Activated CD4-positive, alpha-beta T cell treated with anti-CD3 and anti-CD28 coated beads for 36 hours (primary cell): ENCODE results near the gene IPO11. TPM values are rescaled to one million over a fixed set of nuclear protein-coding genes. Genes with fewer than 3 reads are reported as not detected.

Experiments
- ATAC-seq: fragments of 200-7000 bp; cut with Tn5 transposase; one replicate; pipeline ENCODE4 v1.10.0; 2021; ENCODE audit warnings: mild to moderate bottlenecking, moderate library complexity
- CTCF ChIA-PET: fragments of 350-600 bp; sonication (Branson Sonifier 250); formaldehyde crosslinking; loops from one replicate; lab custom pipeline; 2021; ENCODE audit warnings: antibody characterized with exemption; lab: Charles Lee
- POLR2A ChIA-PET: fragments of 350-600 bp; sonication (Branson Sonifier 250); formaldehyde crosslinking; loops from one replicate; lab custom pipeline; 2021; ENCODE audit warnings: antibody characterized with exemption, inconsistent platforms; lab: Charles Lee
- DNase-seq: peaks from one replicate; pipeline ENCODE4 v3.0.0-alpha.2; 2020
- H3K27ac Mint-ChIP-seq: one replicate; pipeline ENCODE4 v1.8.0; 2021; ENCODE audit warnings: mixed read lengths
- H3K27me3 Mint-ChIP-seq: one replicate; pipeline ENCODE4 v1.8.0; 2021; ENCODE audit warnings: mixed read lengths
- H3K36me3 Mint-ChIP-seq: one replicate; pipeline ENCODE4 v1.8.0; 2021; ENCODE audit warnings: low read depth, mixed read lengths
- H3K4me1 Mint-ChIP-seq: one replicate; pipeline ENCODE4 v1.8.0; 2021; ENCODE audit warnings: mixed read lengths
- H3K4me3 Mint-ChIP-seq: one replicate; pipeline ENCODE4 v1.8.0; 2021; ENCODE audit warnings: mild to moderate bottlenecking, moderate library complexity, mixed read lengths
- H3K9me3 Mint-ChIP-seq: one replicate; pipeline ENCODE4 v1.8.0; 2021; ENCODE audit warnings: low read depth, mixed read lengths
- intact Hi-C, 2 experiments: fragments of 100-400 bp; cut with DNase I in 1 of 2; cut with micrococcal nuclease in 1 of 2; formaldehyde crosslinking; loops; one replicate each; pipeline versions ENCODE4 v1.14.2 to v1.15.1; 2022 to 2024; cut with DNase I, micrococcal nuclease
- total RNA-seq, 2 experiments: library from RNA; stranded (reverse); gene quantifications; one replicate each; pipeline ENCODE4 v1.2.3, GENCODE V29; 2021

Gene IPO11
- total RNA-seq, 2 experiments from 2014 or later = 57.2 to 69.9 TPM

DNA sequence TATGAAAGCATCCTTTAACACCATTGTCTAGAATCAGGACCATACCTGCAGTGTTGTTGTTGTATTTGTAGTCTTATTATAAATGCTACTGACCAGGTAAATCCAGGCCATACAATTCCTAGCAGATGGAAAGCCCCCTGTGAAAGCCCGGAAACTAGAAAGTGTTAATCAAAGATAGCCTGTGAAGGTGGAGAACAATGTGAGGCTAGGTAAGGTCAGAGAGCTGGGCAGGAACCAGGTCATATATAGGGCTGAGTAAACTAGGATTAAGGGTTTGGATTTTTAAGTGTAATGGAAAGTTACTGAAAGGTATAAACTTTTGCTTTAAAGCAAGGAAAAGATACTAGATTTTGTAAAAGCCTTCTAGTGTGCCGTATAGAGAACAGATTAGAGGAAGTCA is 172.7 kb downstream of the IPO11 start:
- CTCF ChIA-PET = interaction anchor here (0.9 kb wide), 1 partner anchor 15 kb away, joined by 3 read pairs; no protein-coding TSS in a partner anchor

DNA sequence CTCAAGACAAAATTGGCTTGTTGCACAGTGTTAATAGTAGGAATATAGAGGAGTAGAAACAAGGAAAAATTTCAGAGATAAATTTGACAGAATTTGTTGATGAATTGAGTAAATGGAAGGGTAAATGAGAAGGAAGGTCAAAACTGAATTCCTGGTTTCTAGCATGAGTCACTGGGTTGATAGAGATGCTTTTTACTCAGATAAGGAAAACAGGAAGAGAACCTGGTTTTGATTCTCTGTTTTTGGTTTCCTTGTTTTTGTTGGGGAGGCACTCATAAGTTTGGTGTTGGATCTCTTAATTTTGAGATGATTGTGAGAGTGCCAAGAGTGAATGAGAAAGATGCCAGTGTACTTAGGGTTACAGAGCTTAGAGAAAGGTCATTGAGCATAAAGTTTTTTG is 173.2 kb downstream of the IPO11 start:
- Mint-ChIP-seq H3K36me3 (peaks cover 22% of the 10 kb centered on the region), H3K27ac (no peak overlapping the region), H3K4me3 (no peak overlapping the region), H3K27me3 (no peaks in the 10 kb centered on the region), H3K4me1 (peaks cover 31% of the 10 kb centered on the region), H3K9me3 (no peaks in the 10 kb centered on the region)
- ChIA-PET CTCF (interaction anchor here (0.9 to 1.0 kb wide), 2 partner anchors 16 to 125 kb away, joined by 3 to 4 read pairs; no protein-coding TSS in a partner anchor), POLR2A (no interaction called here)
- no peak for ATAC-seq
- no peak for DNase-seq
- intact Hi-C loops = no loop called here

More for the DNA sequence above, 172.7 kb downstream of the IPO11 start:
- ATAC-seq (no peak), DNase-seq (no peak)
- POLR2A ChIA-PET = no interaction called here
- Mint-ChIP-seq H3K4me1 (peaks cover 35% of the 10 kb centered on the region), H3K4me3 (no peak overlapping the region), H3K27me3 (no peaks in the 10 kb centered on the region), H3K9me3 (no peaks in the 10 kb centered on the region), H3K36me3 (peaks cover 26% of the 10 kb centered on the region), H3K27ac (no peak overlapping the region)
- intact Hi-C loops = no loop called here

DNA sequence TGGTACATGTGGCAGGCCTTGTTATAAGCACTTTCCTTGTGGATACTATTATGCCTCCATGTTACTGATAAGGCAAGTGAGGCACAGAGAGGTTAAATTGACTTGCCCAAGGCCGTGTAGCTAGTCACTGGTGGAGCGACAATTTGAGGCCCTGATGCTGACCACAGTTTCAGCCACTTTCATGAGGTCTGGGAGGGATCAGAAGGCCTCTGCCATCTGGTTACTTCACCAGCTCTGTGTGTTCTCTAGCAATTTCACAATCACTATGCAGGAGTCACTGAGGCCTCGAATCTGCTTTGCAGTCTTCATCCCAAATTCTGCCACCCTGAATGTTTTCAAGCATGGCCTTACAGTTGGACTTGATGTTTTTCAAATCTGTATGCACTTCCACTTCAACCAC is 175.2 kb downstream of the IPO11 start:
- CTCF ChIA-PET = interaction anchor here (0.8 kb wide), 1 partner anchor 134 kb away, joined by 3 read pairs; no protein-coding TSS in a partner anchor
- Mint-ChIP-seq H3K4me3 (no peak overlapping the region), H3K27ac (no peak overlapping the region), H3K4me1 (peaks cover 16% of the 10 kb centered on the region), H3K9me3 (no peaks in the 10 kb centered on the region), H3K36me3 (peaks cover 25% of the 10 kb centered on the region), H3K27me3 (no peaks in the 10 kb centered on the region)
- ATAC-seq (no peak), DNase-seq (no peak)
- POLR2A ChIA-PET = no interaction called here
- intact Hi-C loops = no loop called here

DNA sequence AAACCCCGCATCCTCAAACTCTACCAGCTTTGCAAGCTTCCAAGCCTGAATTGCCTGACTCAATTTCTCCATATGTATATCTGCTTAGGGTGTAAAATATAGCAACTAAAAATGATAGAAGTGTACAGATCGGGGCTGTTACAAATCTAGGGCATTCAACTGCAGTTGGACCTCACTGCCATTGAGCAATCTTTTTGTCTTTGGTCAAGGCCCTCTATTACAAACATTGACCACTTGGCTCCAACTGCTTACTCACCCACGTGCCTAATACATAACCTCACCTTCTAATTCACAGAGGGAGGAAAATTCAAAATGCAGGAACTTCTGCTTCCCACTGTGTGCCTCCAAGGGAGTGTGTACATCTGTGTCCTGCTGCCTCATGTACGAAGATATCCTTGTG is 176.1 kb downstream of the IPO11 start:
- intact Hi-C loops = no loop called here
- ATAC-seq (no peak), DNase-seq (no peak)
- CTCF ChIA-PET = interaction anchor here (1.4 kb wide), 1 partner anchor 193 kb away, joined by 3 read pairs; no protein-coding TSS in a partner anchor
- Mint-ChIP-seq H3K27me3 (no peaks in the 10 kb centered on the region), H3K36me3 (peaks cover 30% of the 10 kb centered on the region), H3K4me1 (peaks cover 16% of the 10 kb centered on the region), H3K9me3 (no peaks in the 10 kb centered on the region), H3K4me3 (no peak overlapping the region), H3K27ac (no peak overlapping the region)
- POLR2A ChIA-PET = no interaction called here

DNA sequence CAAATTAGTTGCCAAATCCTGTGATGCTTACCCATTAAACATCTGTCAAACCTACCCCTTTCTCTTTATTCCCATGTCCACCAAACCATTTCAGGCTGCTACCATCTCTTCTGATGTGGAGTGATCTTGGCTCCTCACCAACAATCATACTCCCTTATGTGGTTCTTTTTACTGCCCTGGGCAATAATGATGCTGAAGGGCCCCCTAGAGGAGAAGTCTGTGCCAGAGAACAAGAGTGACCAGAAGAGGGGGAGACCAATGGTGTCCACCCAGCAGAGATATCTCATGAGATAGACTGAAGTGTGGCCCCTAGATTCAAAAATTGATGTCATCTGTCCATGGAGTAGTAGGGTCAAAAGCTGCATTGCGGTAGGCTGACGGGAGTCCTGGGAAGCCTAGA is 176.9 kb downstream of the IPO11 start:
- no peak overlapping the region for H3K4me3 Mint-ChIP-seq
- no peak overlapping the region for H3K27ac Mint-ChIP-seq
- ChIA-PET CTCF (interaction anchor here (1.0 to 1.4 kb wide), 3 partner anchors 11 to 193 kb away, joined by 3 read pairs; partner anchors contain the start of gene LRRC70), POLR2A (no interaction called here)
- ATAC-seq = no peak
- DNase-seq = no peak
- peaks cover 16% of the 10 kb centered on the region for H3K4me1 Mint-ChIP-seq
- peaks cover 28% of the 10 kb centered on the region for H3K36me3 Mint-ChIP-seq
- intact Hi-C loops = no loop called here
- H3K9me3 Mint-ChIP-seq = no peaks in the 10 kb centered on the region
- H3K27me3 Mint-ChIP-seq = no peaks in the 10 kb centered on the region

DNA sequence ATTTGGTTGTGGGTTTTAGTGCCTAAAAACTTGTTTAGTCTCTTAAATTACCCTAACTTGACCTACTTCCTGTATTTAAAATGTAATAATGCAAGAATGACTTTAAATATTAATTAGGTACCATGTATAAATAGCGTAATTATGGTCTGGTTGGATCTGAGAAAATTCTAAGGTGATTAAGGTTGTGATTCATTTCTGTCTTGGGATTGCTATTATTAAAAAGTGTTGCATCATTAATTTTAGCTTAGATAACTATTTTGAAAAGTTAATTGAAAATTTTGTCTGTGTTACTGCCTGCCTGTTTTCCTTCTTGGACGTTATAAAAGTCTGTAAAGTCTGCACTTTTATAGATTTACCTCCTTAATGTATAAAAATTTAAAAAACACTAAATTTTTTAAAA is 177.8 kb downstream of the IPO11 start:
- ATAC-seq (no peak), DNase-seq (no peak)
- peaks cover 8% of the 10 kb centered on the region for H3K4me1 Mint-ChIP-seq
- no peak overlapping the region for H3K27ac Mint-ChIP-seq
- ChIA-PET POLR2A (no interaction called here), CTCF (interaction anchor here (0.7 to 1.3 kb wide), 3 partner anchors 12 to 19 kb away, joined by 3 read pairs; partner anchors contain the start of gene LRRC70)
- intact Hi-C loops = no loop called here
- no peaks in the 10 kb centered on the region for H3K27me3 Mint-ChIP-seq
- no peaks in the 10 kb centered on the region for H3K9me3 Mint-ChIP-seq
- H3K4me3 Mint-ChIP-seq = no peak overlapping the region
- peaks cover 32% of the 10 kb centered on the region for H3K36me3 Mint-ChIP-seq

DNA sequence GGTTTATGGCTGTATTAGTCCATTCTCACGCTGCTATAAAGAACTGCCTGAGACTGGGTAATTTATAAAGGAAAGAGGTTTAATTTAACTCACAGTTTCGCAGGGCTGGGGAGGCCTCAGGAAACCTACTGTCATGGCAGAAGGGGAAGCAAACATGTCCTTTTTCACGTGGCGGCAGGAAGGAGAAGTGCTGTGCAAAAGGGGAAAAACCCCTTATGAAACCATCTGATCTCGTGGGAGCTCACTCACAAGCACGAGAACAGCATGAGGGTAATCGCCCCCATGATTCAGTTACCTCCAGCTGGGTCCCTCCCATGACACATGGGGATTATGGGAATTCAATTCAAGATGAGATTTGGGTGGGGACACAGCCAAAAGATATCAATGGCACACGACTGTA is 180.0 kb downstream of the IPO11 start:
- no peaks in the 10 kb centered on the region for H3K4me1 Mint-ChIP-seq
- H3K27me3 Mint-ChIP-seq = no peaks in the 10 kb centered on the region
- CTCF ChIA-PET = interaction anchor here (0.6 to 1.0 kb wide), 2 partner anchors 11 to 206 kb away, joined by 3 to 4 read pairs; no protein-coding TSS in a partner anchor
- no peak for ATAC-seq
- H3K36me3 Mint-ChIP-seq = peaks cover 31% of the 10 kb centered on the region
- intact Hi-C loops = no loop called here
- no peak overlapping the region for H3K27ac Mint-ChIP-seq
- H3K4me3 Mint-ChIP-seq = no peak overlapping the region
- no peak for DNase-seq
- no peaks in the 10 kb centered on the region for H3K9me3 Mint-ChIP-seq
- POLR2A ChIA-PET = no interaction called here

DNA sequence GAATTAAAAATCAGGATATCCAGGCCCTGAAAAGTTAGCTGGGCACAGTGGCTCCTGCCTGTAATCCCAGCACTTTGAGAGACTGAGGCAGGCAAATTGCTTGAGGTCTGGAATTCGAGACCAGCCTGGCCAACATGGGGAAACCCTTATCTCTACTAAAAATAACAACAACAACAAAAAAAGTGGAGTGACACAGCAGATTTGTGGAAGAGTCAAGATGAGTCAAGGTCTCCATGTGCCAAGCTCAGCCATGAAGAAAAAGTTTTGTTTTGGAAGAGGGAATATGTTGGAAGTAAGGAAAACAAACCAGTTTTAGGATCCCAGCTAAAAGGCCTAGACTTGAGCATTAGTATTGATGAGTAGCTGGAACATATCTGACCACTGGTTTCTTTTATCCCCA is 180.8 kb downstream of the IPO11 start:
- intact Hi-C loops = no loop called here
- ChIA-PET POLR2A (no interaction called here), CTCF (interaction anchor here (1.0 kb wide), 1 partner anchor 12 kb away, joined by 4 read pairs; no protein-coding TSS in a partner anchor)
- no peaks in the 10 kb centered on the region for H3K27me3 Mint-ChIP-seq
- H3K9me3 Mint-ChIP-seq = no peaks in the 10 kb centered on the region
- DNase-seq = no peak
- no peak overlapping the region for H3K27ac Mint-ChIP-seq
- H3K36me3 Mint-ChIP-seq = peaks cover 29% of the 10 kb centered on the region
- H3K4me1 Mint-ChIP-seq = no peaks in the 10 kb centered on the region
- no peak for ATAC-seq
- no peak overlapping the region for H3K4me3 Mint-ChIP-seq

DNA sequence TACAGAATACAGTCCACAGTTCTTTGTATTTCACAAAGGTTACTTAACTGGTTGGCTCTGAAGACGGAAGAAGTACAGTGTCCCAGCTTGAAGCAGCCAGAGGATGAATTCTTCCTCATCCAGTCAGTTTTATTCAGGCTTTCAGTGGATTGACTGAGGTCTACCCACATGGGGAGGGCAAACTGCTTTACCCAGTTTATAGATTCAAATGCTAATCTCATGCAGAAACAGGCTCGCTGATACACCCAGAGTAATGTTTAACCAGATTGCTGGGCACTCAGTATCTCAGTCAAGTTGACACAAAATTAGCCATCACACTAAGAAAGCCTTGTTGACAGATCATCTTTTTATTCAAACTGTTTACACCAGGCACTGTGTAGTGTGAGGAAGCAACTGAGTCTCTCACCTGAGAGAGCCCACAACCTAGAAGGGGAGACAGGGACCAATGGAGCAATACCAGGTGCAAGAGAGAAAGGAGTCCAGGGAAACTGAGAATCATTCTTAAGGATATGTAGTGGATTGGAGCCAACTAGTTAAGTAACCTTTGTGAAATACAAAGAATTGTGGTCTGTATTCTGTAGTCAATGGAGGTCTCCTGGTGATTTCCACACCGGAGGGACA is 181.9 kb downstream of the IPO11 start:
- ATAC-seq = no peak
- no peaks in the 10 kb centered on the region for H3K4me1 Mint-ChIP-seq
- peaks cover 22% of the 10 kb centered on the region for H3K36me3 Mint-ChIP-seq
- POLR2A ChIA-PET = no interaction called here
- no peak overlapping the region for H3K27ac Mint-ChIP-seq
- H3K9me3 Mint-ChIP-seq = no peaks in the 10 kb centered on the region
- H3K27me3 Mint-ChIP-seq = no peaks in the 10 kb centered on the region
- no peak overlapping the region for H3K4me3 Mint-ChIP-seq
- CTCF ChIA-PET = no interaction called here
- DNase-seq = no peak
- intact Hi-C loops = no loop called here

DNA sequence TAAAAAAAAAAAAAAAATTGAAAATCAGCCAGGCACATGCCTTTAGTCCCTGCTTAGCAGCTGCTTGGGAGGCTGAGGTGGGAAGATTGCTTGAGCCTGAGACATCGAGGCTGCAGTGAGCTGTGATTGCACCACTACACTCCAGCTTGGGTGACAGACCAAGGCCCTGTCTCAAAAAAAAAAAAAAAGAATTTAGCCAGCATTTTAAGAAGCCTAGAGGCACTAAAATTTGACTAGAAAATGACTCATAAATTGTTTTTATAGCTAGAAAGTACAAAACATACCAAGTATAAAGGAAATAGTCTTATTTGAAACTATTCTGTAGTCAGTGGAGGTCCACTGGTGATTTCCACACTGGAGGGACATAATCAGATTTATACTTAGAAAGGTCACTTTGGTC is 183.5 kb downstream of the IPO11 start:
- intact Hi-C loops = no loop called here
- ATAC-seq (no peak), DNase-seq (no peak)
- H3K27me3 Mint-ChIP-seq = no peaks in the 10 kb centered on the region
- H3K4me1 Mint-ChIP-seq = no peaks in the 10 kb centered on the region
- ChIA-PET POLR2A (no interaction called here), CTCF (interaction anchor here (0.7 kb wide), 1 partner anchor 122 kb away, joined by 4 read pairs; no protein-coding TSS in a partner anchor)
- H3K36me3 Mint-ChIP-seq = peaks cover 22% of the 10 kb centered on the region
- no peak overlapping the region for H3K4me3 Mint-ChIP-seq
- H3K9me3 Mint-ChIP-seq = no peaks in the 10 kb centered on the region
- no peak overlapping the region for H3K27ac Mint-ChIP-seq

DNA sequence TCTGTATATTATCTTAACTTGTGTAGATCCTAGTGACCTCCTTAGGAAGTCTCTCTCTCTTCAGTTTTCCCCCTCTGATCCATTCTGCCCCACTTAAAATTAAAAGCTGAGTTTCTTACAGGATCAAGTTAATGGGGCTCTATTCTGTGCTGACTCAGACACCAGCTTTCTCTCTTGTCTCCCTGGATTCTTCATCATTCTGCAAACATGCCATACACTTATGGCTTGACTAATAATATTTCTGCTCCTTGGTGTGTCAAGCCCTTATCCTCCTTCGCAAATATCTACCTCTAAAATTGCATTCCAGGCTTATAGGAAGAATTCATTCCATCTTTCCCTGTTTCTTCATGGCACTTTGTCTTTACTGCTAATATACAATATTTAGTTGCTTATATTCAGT is 184.1 kb downstream of the IPO11 start:
- intact Hi-C loops = no loop called here
- no peaks in the 10 kb centered on the region for H3K4me1 Mint-ChIP-seq
- H3K27ac Mint-ChIP-seq = no peak overlapping the region
- H3K36me3 Mint-ChIP-seq = peaks cover 20% of the 10 kb centered on the region
- ATAC-seq = no peak
- H3K27me3 Mint-ChIP-seq = no peaks in the 10 kb centered on the region
- ChIA-PET CTCF (no interaction called here), POLR2A (no interaction called here)
- no peak overlapping the region for H3K4me3 Mint-ChIP-seq
- no peaks in the 10 kb centered on the region for H3K9me3 Mint-ChIP-seq
- DNase-seq = no peak

DNA sequence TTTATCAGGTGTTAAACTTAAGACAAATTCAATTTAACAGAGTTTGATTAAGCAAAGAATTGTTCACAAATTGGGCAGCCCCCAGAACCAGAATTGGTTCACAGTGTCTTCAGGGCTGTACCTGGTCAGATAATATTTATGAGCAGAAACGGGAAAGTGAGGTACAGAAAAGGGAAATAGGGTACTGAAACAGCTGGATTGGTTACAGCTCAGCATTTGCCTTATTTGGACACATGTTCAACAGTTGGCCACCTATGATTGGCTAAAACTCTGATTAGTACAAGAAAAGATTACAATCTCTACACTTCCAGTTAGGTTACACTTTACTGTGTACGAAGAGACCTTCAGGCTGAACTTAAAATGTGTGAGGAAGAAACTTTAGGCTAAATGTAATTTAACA is 184.8 kb downstream of the IPO11 start:
- H3K27me3 Mint-ChIP-seq = no peaks in the 10 kb centered on the region
- no peaks in the 10 kb centered on the region for H3K9me3 Mint-ChIP-seq
- ATAC-seq = no peak
- ChIA-PET POLR2A (no interaction called here), CTCF (no interaction called here)
- no peak overlapping the region for H3K27ac Mint-ChIP-seq
- peaks cover 17% of the 10 kb centered on the region for H3K36me3 Mint-ChIP-seq
- H3K4me1 Mint-ChIP-seq = no peaks in the 10 kb centered on the region
- intact Hi-C loops = no loop called here
- H3K4me3 Mint-ChIP-seq = no peak overlapping the region
- DNase-seq = no peak
